ENCODE measurements around the gene CTNND1.
A peak's percentile ranks its signal among the peaks of the same experiment; 100 is the strongest.

CTNND1 gene

DNA sequence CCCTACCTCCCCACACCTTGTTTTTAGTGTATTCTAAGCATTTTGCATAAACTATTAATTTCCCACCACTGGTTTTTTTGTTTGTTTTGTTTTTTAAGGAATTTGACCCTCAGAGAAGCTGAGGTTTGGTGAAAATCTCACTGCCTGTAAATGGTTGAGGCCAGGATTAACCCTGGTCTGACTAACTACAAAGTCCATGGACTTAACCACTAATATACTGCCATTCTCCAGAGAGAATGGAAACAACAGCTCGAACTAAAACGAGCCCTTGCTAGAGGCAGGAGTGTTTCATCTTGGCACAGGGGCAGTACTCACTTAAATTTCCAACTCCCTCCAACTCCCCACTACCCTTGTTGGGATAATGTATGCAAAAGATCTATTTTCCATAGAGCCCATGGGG is 3.0 kb downstream of the CTNND1 start:
- no peak for DNase-seq

DNA sequence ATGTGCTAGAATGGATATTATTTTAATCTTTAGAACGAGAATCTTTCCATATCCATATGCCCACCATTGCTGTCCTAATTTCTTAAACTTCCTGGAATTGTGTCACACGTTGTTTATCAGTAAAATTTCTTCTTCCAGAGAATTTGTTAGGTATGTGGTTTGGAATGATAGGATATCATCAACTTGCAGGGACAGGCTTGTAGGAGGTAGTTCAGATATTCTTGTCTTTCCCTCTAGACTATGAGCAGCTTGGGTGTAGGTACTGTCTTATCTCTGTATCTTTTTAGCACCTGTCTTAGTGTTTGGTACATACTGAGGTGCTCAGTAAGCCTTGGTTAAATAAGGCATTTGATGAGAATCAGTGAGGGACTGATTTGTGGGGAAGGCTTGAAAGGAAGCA is 3.4 kb downstream of the CTNND1 start:
- no peak for DNase-seq

DNA sequence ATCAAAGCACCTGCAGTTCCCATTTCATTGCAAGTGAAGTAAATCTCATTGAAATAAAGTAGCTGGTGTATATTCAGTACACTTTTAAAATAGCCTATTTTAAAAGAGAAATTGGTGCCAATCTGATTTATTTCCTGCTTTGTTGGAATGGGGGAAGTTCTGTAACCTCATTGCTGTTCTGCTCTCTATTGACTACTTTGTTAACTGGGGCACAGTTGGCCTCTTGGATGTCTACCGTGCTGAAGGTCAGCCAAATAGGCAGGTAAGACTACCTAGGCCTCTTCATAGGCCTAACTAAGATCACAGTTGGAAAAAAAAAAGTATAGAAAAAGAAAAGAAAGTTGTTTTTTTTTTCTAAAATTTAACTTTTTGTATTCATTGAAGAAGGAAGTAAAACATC is 9.2 kb downstream of the CTNND1 start:
- no peak for DNase-seq

DNA sequence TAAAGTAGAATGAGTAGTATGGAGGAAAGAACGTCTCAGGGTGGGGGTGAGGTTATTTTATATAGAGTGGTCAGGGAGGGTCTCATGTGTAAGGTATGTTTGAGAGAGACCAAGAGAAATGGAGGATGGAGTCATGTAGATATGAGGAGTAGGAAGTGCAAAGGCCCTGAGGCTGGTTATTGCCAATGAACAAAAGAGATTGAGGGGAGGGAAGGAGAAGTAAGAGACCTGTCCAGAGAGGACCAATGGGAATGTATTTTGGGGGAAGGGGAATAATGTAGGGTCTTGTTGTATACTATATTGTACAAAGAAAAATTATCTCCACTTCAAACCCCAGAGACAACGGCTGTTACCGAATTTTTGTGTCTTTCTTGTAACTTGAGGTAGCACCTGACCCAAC is 9.8 kb downstream of the CTNND1 start:
- no peak for DNase-seq

DNA sequence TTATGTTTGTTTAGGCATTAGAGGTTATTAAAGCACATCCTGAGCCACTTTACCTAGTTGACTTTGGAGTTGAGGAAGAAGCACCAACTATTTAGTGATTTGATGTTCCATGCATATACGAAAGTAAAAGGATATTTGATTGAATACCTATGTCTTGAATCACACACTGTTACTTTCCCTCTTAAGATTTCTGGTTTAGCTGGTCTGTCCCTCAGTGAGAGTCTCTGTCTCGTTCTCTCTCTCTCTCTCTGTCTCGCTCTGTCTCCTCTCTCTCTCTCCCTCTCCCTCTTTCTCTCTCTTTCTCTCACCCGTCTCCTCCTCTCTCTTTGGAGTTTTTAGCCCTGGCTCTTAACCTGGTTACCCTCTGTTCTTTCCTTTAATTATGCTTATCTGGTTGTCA is 11.0 kb downstream of the CTNND1 start:
- DNase-seq: no peak

DNA sequence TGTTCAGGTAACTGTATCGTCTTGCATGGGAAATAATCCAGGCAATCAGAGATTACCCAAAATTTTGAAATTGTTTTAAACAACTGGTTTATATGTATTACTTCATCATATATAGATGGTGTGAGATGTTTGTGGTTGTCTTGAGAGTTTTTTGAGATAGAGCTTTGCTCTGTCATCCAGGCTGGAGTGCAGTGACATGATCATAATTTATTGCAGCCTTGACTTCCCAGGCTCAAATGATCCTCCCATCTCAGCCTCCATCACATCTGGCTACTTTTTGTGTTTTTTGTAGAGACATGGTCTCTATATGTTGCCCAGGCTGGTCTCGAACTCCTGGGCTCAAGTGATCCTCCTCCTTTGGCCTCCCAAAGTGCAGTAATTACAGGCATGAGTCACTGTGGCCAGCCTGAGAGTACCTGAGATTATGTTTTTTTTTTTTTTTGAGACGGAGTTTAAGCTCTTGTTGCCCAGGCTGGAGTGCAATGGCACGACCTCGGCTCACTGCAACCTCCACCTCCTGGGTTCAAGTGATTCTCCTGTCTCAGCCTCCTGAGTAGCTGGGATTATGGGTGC is 11.5 kb downstream of the CTNND1 start:
- no peak for DNase-seq

DNA sequence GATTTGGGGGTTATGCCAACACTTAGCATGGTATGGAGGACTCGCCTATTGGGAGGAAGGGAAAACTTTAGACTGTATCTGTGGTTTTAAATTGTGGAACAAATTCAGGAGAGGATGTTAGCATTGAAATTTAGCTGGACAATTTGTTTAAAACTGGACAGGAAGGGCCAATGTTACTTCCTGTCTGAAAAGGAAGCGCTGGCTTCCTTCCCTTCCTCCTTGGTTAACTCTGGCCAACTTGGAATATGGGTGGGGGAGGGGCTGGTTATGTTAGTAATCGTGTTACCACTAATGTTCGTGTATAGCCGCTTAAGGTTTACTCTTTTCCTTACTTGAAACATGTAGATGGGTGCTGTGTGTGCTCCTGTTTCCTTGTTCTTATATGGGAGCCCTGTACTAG is 13.9 kb downstream of the CTNND1 start:
- DNase-seq: no peak

DNA sequence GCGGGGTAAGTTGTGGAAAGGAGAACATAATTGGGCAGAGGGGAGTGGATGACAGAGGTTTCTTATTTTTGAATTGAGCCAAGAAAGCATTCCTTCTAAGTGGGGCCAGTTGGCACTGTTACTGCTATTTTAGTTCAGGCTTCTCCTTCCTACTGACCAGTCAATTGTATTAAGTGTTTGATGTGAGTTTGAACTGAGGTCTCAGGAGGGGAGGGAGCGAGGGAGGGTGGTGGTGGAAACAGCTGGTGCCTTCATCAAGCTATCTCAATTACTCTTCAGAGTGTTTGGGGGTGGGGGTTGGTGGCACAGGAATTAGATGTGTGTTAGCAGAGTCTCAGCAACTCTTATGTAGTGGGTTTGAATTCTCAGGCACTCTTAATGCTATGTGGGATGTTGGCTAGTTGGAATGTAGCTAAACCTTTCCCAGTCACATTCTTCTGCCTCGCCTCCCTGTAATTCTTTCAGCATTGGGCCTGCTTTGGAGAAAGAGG is 14.5 kb downstream of the CTNND1 start:
- no peak for DNase-seq

DNA sequence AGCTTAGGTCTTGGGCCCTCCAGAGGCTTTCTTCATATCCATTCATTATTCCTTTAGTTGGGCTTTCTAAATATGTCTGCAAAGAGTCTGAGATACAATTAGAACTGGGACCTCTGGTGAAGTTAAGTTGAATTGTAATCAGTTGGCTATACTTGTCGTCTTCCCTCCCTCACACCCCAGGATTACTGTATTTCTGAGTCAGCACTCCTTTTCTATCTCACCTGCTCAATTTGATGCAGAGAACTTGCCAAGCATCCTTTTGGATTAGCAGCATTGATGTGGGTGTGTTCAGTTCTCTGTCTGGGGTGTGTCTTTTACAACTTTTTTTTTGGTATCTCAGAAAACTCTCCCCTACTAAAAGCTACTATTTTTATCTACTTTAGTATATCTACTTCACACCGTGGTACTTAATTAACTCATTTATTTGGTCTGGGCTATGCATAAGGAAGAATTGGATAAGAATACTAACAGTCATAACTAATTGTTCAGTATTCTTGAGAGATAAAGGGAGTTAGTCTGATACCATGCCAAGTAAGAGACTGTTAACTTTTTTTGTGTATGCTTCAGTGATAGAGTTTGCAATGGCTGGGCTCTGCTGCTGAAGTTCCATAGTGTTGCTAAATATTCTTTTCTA is 15.1 kb downstream of the CTNND1 start:
- no peak for DNase-seq

DNA sequence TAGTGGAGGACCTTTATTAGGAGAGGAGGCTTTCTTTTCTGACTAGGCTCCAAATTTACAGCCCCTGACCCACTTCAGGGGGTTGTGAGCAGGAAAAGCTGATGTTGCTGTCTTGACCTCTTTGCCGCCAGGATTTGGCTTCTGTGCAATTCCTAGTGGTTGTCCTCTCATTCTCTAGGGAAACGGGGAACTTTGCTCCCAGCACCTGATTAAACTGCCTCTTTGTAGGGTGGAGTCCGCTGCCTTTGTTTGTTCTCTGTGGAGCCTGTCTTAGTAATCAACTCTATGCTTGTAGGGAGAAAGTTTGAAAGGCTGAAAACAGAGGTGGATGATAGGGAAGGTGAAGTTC is 16.3 kb downstream of the CTNND1 start:
- no peak for DNase-seq

DNA sequence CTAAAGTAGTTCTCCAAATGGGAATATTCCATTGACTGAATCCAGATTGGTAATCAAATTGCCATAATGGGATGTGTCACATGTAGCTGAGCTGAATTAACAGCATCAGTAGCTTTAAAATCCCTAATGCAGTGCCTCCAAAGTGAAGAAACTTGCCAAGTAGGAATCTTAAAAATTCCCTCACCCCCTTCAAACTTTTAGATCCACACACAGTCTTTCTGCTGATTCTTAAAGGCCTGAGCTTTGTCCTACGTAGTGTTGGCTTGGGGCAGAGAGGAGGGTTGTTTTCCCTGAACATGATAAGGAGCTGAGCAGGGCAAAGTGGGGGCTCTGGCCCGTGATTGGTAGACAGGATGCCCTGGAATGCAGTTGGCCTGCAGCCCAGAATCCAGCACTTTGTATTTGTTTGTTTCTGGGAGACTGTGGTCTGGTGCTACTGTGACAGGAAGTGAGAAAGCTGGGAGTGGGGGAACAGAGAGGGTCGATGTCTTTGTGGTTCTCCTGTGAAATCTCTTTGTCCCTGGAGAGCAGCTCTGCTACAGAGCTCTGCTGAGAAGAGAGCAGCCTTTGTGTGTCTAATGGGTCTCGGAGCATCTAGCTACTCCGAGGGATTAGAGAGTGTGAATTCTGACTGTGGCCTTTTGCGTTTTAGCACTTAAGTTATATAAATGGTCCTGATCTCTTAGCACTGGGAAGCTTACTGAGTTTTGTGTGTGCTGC is 16.9 kb downstream of the CTNND1 start:
- no peak for DNase-seq

DNA sequence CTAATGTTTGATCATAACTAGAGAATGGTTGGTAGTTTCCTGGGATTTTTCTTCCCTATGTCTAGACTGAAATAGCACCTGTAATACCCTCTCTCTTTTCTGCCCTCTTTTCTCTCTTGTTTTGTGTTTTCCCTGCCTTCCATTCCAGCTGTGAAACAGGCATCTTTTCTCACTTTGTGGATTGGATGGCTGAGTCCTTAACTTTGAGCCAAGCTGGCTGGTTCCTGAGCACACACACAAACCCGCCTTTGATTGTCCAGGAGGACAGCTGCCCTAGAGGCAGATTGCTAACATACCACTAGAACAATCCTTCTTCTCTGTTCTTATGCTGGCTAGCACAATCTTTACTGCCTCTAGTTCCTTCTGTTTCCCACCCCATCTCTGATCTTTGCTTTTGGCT is 17.7 kb downstream of the CTNND1 start:
- DNase-seq: no peak

DNA sequence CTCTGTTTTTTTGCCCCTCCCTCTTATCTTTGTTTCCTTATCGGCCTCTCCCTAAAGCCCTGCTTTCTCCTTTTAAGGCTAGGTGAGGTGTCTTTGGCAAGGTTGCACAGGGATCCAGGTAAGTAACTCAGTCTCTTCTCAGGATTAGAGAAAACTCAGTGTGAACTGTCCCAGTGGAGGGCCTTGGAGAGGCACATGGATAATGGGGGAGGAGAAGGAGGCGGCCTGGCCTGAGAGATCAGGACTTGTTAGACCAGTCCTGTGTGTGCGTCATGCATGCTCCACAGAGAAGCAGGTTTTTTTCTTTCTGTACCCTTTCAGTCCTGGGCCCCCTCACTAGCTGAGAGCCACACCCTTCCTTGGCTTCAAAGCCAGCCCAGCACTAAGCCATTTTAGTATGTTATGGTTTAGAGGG is 19.9 kb downstream of the CTNND1 start:
- no peak for DNase-seq

DNA sequence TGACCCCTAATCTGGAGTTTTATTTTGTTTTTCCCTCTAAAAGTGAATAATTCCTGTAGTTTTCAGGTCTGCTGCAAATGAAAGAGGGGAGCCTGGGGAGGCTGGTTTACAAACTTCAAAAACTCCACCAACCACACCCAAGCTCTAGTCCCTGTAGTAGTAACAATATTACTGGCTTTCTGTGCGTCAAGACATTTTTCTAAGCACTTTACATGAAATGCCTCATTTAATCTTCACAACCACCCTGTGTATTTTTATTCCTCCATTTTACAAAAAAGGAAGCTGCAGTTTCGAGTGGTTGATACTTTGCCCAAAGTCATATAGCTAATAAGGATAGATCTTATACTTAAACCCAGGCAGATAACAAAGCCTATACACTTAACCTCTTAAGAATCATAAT is 23.5 kb downstream of the CTNND1 start:
- DNase-seq: no peak

DNA sequence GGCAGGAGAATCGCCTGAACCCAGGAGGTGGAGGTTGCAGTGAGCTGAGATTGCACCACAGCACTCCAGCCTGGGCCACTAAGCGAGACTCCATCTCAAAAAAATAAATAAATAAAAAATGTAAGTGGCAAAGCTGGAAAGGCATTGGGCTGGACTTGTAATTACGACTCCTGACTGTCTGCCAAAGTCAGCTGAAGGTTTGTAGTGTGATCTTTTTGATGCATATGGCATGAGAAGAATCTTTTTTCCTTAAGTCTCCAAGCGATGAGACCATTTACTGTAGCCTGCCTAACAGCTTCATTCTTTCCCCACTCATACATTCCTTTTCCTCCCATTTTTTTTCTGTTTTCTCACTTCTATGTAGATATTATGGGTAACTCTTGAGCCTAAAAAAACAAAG is 24.8 kb downstream of the CTNND1 start:
- no peak for DNase-seq

DNA sequence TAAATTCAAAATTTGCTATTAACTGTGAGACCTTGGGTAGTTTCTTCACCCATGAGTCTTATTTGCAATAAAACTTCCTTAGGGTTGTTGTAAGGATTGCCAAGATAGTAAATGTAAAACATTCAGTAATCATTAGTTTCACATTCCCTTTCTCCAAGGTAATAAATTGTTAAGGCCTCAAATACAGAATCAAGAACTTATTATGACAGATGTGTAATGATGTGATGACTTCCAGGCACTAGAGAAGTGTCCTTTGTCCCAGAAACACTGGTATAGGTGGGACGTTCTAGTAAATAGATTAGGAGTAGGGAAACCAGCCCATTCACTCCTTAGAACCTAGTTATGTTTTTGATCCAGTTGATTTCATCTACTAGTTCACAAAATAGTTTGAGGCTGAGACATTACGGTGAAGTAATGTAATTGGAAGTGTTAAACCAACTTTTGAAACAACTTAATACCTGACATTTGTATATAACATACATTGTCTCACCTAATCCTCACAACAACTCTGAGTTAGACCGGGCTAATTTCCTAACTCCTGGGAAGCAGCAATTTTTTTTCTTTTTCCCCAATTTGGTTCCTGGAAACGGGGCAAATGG is 25.5 kb downstream of the CTNND1 start:
- no peak for DNase-seq

DNA sequence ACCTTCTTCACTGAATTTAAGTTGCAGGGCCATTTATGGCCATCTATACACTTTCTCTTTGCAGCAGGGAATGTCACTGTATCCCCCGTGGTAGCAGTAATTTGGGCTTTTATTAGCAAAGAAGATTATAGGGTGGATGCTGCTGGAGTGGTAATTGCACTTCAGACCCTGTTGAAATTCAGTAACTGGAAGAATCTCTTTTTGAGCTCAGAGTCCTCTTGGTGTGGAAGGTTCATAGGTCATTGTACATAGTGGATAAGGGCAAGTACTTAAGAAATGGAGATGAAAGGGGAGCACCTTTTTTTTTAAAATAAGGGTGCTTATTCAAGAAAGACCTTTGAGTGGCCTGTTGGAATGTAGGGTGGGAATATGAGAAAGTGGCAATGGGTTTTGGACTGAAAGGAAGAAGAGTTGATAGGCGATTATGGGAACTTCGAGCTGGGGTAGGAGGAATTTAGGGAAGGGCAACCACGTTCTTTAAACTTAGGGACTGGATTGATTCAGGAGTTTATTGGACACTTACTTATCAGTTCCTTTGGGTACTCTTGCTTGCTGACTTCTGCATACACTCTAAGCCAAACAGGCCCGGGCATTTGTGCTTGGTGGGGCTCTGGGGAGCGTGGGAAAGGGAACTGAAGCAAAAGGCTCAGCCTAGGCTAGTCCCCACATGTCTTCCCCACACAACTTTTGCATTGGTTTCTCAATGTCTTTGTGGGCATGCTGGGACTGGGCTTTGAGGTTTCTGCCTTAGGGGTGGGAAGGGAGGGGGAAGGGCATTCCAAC is 26.5 kb downstream of the CTNND1 start:
- DNase-seq: no peak

DNA sequence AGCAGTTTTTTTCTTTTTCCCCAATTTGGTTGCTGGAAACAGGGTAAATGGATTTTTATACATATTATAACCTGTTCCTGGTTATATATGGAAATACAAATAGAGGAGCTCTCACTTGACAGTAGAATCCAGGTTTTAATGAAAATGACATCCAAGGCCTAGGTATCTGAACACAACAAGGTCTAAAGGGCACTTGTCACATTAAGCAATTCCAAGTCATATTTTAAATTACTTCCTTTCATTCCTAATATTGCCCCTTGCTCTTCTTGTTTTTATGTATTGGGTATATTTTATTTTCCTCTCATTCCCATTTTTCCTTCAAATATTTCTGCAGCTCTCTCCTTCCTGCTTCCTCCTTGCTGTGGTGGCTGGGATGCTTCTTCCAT is 27.1 kb downstream of the CTNND1 start:
- no peak for DNase-seq

DNA sequence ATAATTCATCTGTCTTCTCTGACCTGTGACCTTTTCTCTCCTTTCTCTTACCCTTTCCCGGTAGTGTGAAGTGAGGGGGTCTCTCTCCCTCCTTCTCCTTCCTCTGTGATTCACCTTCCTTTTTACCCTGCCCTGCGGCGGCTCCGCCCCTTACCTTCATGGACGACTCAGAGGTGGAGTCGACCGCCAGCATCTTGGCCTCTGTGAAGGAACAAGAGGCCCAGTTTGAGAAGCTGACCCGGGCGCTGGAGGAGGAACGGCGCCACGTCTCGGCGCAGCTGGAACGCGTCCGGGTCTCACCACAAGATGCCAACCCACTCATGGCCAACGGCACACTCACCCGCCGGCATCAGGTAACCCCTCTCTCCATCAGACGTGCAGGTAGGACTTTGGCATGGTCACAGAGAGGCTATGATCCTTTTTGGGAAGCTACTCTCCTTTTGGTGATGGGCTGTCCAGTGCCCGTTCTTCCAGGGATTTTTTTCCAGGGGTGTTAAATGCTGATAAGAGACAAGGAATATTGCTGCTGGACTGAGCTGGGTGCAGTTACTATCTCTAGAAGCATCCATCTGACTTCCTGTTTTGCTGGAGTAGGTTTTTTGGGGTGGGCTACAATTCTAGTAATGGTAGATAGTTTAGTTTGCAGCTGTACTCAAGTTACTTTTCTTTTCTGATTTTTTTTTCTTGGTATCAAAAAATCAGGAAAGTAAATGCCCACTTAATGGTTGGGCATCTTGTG is 29.9 kb downstream of the CTNND1 start:
- no peak for DNase-seq

DNA sequence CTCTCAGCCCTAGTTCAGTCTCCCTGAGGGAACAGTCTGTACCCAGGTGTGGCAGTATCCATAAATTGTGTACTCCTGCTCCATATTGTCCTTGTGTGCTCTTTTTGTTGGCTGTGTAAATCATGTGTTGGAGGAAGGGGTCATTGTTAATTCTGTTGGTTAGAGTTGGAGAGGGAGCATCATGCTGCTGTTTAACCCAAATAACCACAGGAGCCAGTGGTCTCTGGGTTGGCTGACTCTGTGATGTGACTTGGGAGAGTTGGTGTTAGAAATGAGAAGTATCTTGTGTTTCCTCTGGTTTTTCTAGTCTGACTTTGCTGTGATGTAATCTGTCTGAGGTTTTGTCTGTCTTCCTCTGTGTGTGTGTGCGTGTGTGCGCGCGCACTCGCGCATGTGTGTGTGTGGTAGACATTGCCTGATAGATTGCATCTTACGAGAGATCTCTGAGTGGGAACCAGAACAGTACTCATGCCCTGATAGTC is 30.5 kb downstream of the CTNND1 start:
- DNase-seq: peak; percentile 69 to 85

DNA sequence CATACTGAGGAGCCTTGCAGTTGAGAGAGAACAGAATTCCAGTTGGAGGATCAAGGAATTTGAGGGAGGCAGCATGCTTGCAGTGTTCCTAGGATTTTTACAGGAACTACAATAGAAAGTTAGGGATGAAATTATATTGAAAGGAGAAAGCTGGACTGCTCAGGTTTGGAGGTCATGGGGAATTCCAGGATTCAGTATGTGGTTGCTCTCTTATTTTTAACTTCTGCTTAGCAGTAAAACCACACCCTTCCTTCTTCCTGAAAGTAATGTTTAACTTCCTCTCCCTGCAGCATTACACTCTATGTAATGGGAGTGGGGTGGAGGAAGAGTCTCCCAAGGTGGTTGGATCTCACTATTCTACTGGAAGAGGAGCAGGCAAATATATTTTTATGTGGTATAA is 31.3 kb downstream of the CTNND1 start:
- no peak for DNase-seq

DNA sequence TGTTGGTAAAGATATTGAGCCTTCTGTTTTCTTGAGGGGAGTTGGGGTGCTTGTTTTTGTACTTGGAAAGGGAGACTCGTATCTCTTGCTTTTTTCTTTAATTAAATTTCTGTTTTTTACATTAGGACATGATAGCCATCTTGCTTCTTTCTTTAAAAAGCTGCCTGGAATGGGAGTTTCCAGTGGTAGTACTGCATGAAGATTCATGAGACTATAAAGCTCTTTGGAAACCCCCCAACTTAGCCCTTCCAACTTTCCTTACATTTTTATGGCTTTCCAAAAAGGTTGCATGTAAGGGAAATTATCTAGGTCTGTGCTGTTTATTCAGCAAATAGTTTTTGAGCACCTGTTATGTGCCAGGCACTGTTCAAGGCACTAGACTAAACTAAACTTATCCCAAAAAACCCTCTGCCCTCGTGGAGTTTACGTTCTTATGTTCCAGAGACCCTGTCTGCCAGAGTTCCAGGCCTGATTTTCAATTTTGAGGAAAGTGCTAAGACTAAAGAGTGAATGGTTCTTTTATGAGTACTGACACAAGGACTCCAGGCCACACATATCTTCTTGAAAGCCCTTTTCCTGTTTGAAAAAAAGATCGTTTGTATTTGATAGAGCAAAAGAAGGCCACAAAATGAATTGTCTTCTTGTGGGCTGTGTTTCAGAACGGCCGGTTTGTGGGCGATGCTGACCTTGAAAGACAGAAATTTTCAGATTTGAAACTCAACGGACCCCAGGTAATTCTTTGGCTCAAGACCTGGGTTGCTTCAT is 31.9 kb downstream of the CTNND1 start:
- no peak for DNase-seq
